Stomach (tissue), 4 donors: ENCODE results near the gene HSPH1.

Source experiments
- CTCF ChIP-seq, 7 experiments: fragments of 450-650 bp in 4 of 7; fragments of 200-600 bp in 3 of 7; sonication (generic) in 3 of 7; IDR thresholded peaks; one replicate each; pipeline ENCODE4 v1.5.1; 2016 to 2019; ENCODE audit warnings: antibody characterized with exemption in 7 of 7, control low read depth in 2 of 7, mild to moderate bottlenecking in 1 of 7
- POLR2A ChIP-seq, 4 donors: fragments of 450-650 bp; IDR thresholded peaks; one replicate each; pipeline ENCODE4 v1.6.1; 2016; ENCODE audit warnings: antibody characterized with exemption in 4 of 4, control low read depth in 2 of 4, mild to moderate bottlenecking in 1 of 4, moderate library complexity in 1 of 4

- no peak for TF ChIP-seq POLR2A (IDR thresholded peaks at IDR 0.05)
- TF ChIP-seq CTCF (IDR thresholded peaks at IDR 0.05), result no peak
Measured at GRCh38 chr13:31200637-31200971, 38.9 kb upstream of the HSPH1 start.
